K562 (cell line): ENCODE measurements around the gene AKT1. TPM values are rescaled to one million over a fixed set of nuclear protein-coding genes. Genes with fewer than 3 reads are reported as not detected.
A peak's percentile ranks its signal among the peaks of the same experiment; 100 is the strongest.
"Not testable (repeated sequence)": the region's sequence is repeated elsewhere in the genome, so short reads cannot be mapped to it uniquely, and the experiment has no call there.

Experiments used
- ARID1B ChIP-seq: fragments of 450-650 bp; IDR thresholded peaks from 2 replicates; pipeline ENCODE4 v1.6.1; 2016; ENCODE audit warnings: antibody characterized with exemption, mild to moderate bottlenecking, inconsistent platforms
- EP400 ChIP-seq: fragments of 450-650 bp; IDR thresholded peaks from 2 replicates; pipeline ENCODE4 v1.6.1; 2017; ENCODE audit warnings: antibody characterized with exemption, mild to moderate bottlenecking, moderate library complexity
- HMGN3 ChIP-seq: IDR thresholded peaks from 2 replicates; pipeline ENCODE4 v1.6.1; 2011; ENCODE audit warnings: borderline replicate concordance, low read depth, mild to moderate bottlenecking, mixed read lengths, low read length; ENCODE audit not compliant: insufficient read length; ENCODE audit errors: extremely low read depth
- HNRNPL ChIP-seq: fragments of 200-400 bp; formaldehyde crosslinking; IDR thresholded peaks from 2 replicates; pipeline ENCODE4 v1.6.1; 2017; ENCODE audit warnings: low read depth, mild to moderate bottlenecking, low read length
- LCOR ChIP-seq: sonication (generic); formaldehyde crosslinking; IDR thresholded peaks from 2 replicates; pipeline ENCODE4 v1.8.0; 2022; ENCODE audit warnings: mild to moderate bottlenecking, missing genetic modification reagents
- NR2C1 ChIP-seq, 2 experiments: fragments of 450-650 bp; IDR thresholded peaks; 2 replicates each; pipeline ENCODE4 v1.6.1; 2017; ENCODE audit warnings: mild to moderate bottlenecking in 2 of 2, antibody characterized with exemption in 1 of 2, inconsistent platforms in 1 of 2, missing compliant biosample characterization in 1 of 2, missing genetic modification characterization in 1 of 2
- PHF20 ChIP-seq: fragments of 450-650 bp; IDR thresholded peaks from 2 replicates; pipeline ENCODE4 v1.6.1; 2018; ENCODE audit not compliant: partially characterized antibody
- SUPT5H ChIP-seq: fragments of 450-650 bp; IDR thresholded peaks from 2 replicates; pipeline ENCODE4 v1.6.1; 2016
- TEAD4 ChIP-seq, 2 experiments: sonication (generic) in 1 of 2; formaldehyde crosslinking in 1 of 2; IDR thresholded peaks; 2 replicates each; pipeline versions ENCODE4 v1.6.1 to v1.8.0; 2012 to 2022; ENCODE audit warnings: borderline replicate concordance in 1 of 2, inconsistent platforms in 1 of 2, low read length in 1 of 2, mild to moderate bottlenecking in 1 of 2, missing genetic modification reagents in 1 of 2
- ZNF263 ChIP-seq: sonication (generic); formaldehyde crosslinking; IDR thresholded peaks from 2 replicates; pipeline ENCODE4 v1.8.0; 2022; ENCODE audit warnings: mild to moderate bottlenecking, missing genetic modification reagents, borderline replicate concordance
- polyA plus RNA-seq, 8 experiments: library from polyadenylated mRNA; depleted of rRNA in 4 of 8; stranded (reverse) in 5 of 8; unstranded in 3 of 8; fragments of >200 nt; fragmentation: Nextera tagmentation in 2 of 8; fragmentation: Illumina TruSeq in 1 of 8; extraction: Ambion mirVana in 2 of 8; extraction: Trizol in 1 of 8; gene quantifications; 2 replicates each; pipeline versions ENCODE4 v1.2.1 to v1.2.3, GENCODE V29; 2011 to 2014; ENCODE audit warnings: inconsistent platforms in 1 of 8, missing spikeins in 1 of 8
- total RNA-seq, 7 experiments: library from RNA; depleted of rRNA in 6 of 7; stranded (reverse); fragments of >200 nt in 6 of 7; fragmentation: Illumina TruSeq in 2 of 7; extraction: Trizol in 2 of 7; gene quantifications; 2 replicates each; pipeline versions ENCODE4 v1.2.1 to v1.2.3, GENCODE V29; 2011 to 2021; ENCODE audit warnings: low replicate concordance in 1 of 7
- TF ChIP-seq, protein P1 (sequence below): IDR thresholded peaks from 2 replicates; pipeline ENCODE4 v1.6.1; 2011; ENCODE audit warnings: borderline replicate concordance, low read depth, mild to moderate bottlenecking, moderate library complexity, low read length; ENCODE audit not compliant: insufficient read depth, poor library complexity, severe bottlenecking
- TF ChIP-seq, protein P2 (sequence below): sonication (generic); formaldehyde crosslinking; IDR thresholded peaks from 2 replicates; pipeline ENCODE4 v1.8.0; 2023; ENCODE audit warnings: mild to moderate bottlenecking, missing genetic modification reagents
- TF ChIP-seq, protein P3 (sequence below): fragments of 200-800 bp; sonication (Bioruptor generic); IDR thresholded peaks from 2 replicates; pipeline ENCODE4 v1.6.1; 2017; ENCODE audit warnings: missing genetic modification characterization, missing compliant biosample characterization
- TF ChIP-seq, protein P4 (sequence below): fragments of 250-450 bp; sonication (Bioruptor Pico); IDR thresholded peaks from 2 replicates; pipeline ENCODE4 v1.4.0; 2020; ENCODE audit warnings: mild to moderate bottlenecking
- TF ChIP-seq, protein P5 (sequence below), 2 experiments: fragments of 450-650 bp; conservative IDR thresholded peaks; 2 replicates each; pipeline ENCODE4 v1.6.1; 2017; ENCODE audit warnings: mild to moderate bottlenecking in 2 of 2, moderate library complexity in 2 of 2

The AKT1 gene
- total and polyA plus RNA-seq, 9 of the 15 experiments (the other 6 are each of a cell fraction or from before 2014, with no cell fraction given), result 0.49 to 132 (median 75.1) TPM

DNA sequence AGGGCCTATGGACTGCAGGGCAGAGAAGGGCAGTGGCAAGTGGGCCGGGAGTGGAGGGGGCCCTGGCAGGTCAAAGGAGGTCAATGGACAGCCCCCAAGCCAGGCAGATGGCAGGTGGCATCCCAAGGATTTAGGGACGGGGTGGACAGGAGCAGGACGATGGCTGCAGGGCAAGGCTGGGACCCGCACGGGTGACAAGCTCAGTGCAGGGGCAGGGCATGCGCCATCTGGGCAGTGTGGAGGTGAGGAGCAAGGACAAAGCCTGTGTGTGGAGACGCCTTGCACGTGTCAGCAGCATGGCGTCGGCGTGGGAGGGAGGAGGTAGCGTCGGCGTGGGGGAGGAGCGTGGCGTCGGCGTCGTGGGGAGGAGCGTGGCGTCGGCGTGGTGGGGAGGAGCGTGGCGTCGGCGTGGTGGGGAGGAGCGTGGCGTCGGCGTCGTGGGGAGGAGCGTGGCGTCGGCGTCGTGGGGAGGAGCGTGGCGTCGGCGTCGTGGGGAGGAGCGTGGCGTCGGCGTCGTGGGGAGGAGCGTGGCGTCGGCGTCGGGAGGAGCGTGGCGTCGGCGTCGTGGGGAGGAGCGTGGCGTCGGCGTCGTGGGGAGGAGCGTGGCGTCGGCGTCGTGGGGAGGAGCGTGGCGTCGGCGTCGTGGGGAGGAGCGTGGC, 66.2 kb downstream of the AKT1 start (continued):
- TF ChIP-seq, protein P1, sequence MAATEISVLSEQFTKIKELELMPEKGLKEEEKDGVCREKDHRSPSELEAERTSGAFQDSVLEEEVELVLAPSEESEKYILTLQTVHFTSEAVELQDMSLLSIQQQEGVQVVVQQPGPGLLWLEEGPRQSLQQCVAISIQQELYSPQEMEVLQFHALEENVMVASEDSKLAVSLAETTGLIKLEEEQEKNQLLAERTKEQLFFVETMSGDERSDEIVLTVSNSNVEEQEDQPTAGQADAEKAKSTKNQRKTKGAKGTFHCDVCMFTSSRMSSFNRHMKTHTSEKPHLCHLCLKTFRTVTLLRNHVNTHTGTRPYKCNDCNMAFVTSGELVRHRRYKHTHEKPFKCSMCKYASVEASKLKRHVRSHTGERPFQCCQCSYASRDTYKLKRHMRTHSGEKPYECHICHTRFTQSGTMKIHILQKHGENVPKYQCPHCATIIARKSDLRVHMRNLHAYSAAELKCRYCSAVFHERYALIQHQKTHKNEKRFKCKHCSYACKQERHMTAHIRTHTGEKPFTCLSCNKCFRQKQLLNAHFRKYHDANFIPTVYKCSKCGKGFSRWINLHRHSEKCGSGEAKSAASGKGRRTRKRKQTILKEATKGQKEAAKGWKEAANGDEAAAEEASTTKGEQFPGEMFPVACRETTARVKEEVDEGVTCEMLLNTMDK, result peak; percentile 7
- peak; percentile 31 for TF ChIP-seq SUPT5H
- peak; percentile 16; the same call in 1 of the 2 replicates for TF ChIP-seq TEAD4 (IDR thresholded peaks at IDR 0.05; ENCODE audit: low read length)
- not testable (repeated sequence) for TF ChIP-seq TEAD4 (CRISPR knock-in tag; IDR thresholded peaks at IDR 0.05; ENCODE audit: borderline replicate concordance); NR2C1 (IDR thresholded peaks at IDR 0.05)
- TF ChIP-seq NR2C1 (tag; IDR thresholded peaks at IDR 0.05), result peak; percentile 65
- TF ChIP-seq PHF20, result peak; percentile 30
- TF ChIP-seq HMGN3, result peak; percentile 68
- peak; percentile 99 for TF ChIP-seq ZNF263 (CRISPR knock-in tag)
- TF ChIP-seq HNRNPL, result 0 out of 2 replicates have a peak, but pooled peaks have one; percentile 48
- TF ChIP-seq, protein P2, sequence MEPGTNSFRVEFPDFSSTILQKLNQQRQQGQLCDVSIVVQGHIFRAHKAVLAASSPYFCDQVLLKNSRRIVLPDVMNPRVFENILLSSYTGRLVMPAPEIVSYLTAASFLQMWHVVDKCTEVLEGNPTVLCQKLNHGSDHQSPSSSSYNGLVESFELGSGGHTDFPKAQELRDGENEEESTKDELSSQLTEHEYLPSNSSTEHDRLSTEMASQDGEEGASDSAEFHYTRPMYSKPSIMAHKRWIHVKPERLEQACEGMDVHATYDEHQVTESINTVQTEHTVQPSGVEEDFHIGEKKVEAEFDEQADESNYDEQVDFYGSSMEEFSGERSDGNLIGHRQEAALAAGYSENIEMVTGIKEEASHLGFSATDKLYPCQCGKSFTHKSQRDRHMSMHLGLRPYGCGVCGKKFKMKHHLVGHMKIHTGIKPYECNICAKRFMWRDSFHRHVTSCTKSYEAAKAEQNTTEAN, result peak; percentile 68; the same call in 1 of the 2 replicates
- TF ChIP-seq, protein P3, sequence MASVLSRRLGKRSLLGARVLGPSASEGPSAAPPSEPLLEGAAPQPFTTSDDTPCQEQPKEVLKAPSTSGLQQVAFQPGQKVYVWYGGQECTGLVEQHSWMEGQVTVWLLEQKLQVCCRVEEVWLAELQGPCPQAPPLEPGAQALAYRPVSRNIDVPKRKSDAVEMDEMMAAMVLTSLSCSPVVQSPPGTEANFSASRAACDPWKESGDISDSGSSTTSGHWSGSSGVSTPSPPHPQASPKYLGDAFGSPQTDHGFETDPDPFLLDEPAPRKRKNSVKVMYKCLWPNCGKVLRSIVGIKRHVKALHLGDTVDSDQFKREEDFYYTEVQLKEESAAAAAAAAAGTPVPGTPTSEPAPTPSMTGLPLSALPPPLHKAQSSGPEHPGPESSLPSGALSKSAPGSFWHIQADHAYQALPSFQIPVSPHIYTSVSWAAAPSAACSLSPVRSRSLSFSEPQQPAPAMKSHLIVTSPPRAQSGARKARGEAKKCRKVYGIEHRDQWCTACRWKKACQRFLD (CRISPR knock-in tag), result peak; percentile 60
- TF ChIP-seq, protein P4, sequence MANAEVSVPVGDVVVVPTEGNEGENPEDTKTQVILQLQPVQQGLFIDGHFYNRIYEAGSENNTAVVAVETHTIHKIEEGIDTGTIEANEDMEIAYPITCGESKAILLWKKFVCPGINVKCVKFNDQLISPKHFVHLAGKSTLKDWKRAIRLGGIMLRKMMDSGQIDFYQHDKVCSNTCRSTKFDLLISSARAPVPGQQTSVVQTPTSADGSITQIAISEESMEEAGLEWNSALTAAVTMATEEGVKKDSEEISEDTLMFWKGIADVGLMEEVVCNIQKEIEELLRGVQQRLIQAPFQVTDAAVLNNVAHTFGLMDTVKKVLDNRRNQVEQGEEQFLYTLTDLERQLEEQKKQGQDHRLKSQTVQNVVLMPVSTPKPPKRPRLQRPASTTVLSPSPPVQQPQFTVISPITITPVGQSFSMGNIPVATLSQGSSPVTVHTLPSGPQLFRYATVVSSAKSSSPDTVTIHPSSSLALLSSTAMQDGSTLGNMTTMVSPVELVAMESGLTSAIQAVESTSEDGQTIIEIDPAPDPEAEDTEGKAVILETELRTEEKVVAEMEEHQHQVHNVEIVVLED (CRISPR knock-in tag), result peak; percentile 96
- TF ChIP-seq ARID1B, result peak; percentile 27; the same call in 1 of the 2 replicates
- TF ChIP-seq LCOR (CRISPR knock-in tag), result peak; percentile 73; the same call in 1 of the 2 replicates
- TF ChIP-seq, protein P5, sequence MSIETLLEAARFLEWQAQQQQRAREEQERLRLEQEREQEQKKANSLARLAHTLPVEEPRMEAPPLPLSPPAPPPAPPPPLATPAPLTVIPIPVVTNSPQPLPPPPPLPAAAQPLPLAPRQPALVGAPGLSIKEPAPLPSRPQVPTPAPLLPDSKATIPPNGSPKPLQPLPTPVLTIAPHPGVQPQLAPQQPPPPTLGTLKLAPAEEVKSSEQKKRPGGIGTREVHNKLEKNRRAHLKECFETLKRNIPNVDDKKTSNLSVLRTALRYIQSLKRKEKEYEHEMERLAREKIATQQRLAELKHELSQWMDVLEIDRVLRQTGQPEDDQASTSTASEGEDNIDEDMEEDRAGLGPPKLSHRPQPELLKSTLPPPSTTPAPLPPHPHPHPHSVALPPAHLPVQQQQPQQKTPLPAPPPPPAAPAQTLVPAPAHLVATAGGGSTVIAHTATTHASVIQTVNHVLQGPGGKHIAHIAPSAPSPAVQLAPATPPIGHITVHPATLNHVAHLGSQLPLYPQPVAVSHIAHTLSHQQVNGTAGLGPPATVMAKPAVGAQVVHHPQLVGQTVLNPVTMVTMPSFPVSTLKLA (conservative IDR thresholded peaks at IDR 0.05), result peak; percentile 78 to 86
- peak; percentile 94 for TF ChIP-seq EP400
